Thyroid gland (tissue), 4 donors: ENCODE measurements around the gene DPP6.

Experiments
- POLR2A ChIP-seq, 2 donors: fragments of 450-650 bp; IDR thresholded peaks; one replicate each; pipeline ENCODE4 v1.6.1; 2017; ENCODE audit warnings: antibody characterized with exemption in 2 of 2, mild to moderate bottlenecking in 2 of 2, moderate library complexity in 1 of 2
- TF ChIP-seq, protein P1 (sequence below), 6 experiments: fragments of 200-600 bp in 3 of 6; fragments of 450-650 bp in 3 of 6; sonication (generic) in 3 of 6; IDR thresholded peaks; one replicate each; pipeline ENCODE4 v1.5.1; 2016 to 2019; ENCODE audit warnings: antibody characterized with exemption in 6 of 6, mild to moderate bottlenecking in 2 of 6, inconsistent platforms in 1 of 6, moderate library complexity in 1 of 6

DNA sequence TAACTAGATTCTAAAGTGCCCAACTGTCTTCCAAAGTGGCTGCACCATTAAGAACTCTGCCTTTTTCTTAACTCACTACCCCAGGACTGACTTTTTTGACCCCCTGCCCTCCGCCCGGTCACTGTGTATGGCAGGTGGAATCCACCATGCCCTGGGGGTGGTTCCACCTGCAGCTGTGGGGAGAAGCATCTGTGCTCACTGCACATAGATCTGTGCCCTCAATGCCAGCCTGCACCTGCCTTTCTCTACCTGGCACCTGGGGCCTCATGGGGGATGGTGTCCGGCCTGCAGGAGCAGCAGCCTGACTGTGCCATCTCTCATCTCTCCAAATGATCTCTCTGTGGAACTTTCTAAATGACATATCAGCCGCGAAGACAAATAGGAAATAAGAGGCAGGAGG is 597.2 kb downstream of the DPP6 start:
- TF ChIP-seq POLR2A (IDR thresholded peaks at IDR 0.05), result no peak
- TF ChIP-seq, protein P1, sequence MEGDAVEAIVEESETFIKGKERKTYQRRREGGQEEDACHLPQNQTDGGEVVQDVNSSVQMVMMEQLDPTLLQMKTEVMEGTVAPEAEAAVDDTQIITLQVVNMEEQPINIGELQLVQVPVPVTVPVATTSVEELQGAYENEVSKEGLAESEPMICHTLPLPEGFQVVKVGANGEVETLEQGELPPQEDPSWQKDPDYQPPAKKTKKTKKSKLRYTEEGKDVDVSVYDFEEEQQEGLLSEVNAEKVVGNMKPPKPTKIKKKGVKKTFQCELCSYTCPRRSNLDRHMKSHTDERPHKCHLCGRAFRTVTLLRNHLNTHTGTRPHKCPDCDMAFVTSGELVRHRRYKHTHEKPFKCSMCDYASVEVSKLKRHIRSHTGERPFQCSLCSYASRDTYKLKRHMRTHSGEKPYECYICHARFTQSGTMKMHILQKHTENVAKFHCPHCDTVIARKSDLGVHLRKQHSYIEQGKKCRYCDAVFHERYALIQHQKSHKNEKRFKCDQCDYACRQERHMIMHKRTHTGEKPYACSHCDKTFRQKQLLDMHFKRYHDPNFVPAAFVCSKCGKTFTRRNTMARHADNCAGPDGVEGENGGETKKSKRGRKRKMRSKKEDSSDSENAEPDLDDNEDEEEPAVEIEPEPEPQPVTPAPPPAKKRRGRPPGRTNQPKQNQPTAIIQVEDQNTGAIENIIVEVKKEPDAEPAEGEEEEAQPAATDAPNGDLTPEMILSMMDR (IDR thresholded peaks at IDR 0.05), result no peak
